Measurements from ENCODE around the gene C8G. TPM values are rescaled to one million over a fixed set of nuclear protein-coding genes. Genes with fewer than 3 reads are reported as not detected.

Gene C8G
- total RNA-seq, 1 experiment from 2014 or later = 0.85 TPM

DNA sequence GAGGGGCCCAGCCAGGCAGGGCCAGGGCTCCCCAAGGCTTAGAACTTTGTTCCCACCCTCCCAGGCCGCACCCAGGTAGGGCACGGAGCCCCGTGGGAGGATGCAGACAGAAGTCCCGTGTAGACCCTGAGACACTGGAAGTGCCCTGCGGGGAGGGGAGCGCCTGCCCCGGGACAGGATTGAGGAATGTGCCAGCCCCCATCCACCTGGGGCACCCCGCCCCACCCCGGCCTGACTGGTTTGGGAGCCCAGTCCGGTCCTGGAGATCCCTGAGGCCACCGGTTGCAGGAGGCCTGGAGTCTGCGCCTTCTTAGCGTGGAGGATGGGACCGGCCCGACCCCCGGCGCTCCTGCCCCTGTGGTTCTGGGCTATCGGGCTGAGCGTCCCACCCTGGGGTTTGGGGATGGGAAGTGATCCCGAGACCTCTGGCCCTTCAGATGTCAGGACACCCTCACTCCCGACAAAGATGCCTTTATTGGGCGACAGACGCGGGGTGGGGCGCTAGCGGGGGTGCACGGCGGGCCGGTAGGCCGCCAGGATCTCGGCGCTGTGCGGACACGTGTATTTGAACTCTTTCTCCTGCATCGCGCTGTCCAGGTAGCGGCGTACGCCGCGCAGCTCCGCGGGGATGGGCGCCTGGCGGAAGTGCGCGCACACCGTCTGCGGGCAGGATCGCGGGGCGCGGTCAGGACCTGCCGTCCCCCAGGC lies 49.3 kb downstream of the C8G start (continued):
- TF ChIP-seq ERG (CRISPR knock-in tag; IDR thresholded peaks at IDR 0.05) (no peak), SOX15 (CRISPR knock-in tag; IDR thresholded peaks at IDR 0.05) (no peak), KAT7 (CRISPR knock-in tag; IDR thresholded peaks at IDR 0.05; ENCODE audit: borderline replicate concordance) (no peak), ZNF121 (CRISPR knock-in tag; IDR thresholded peaks at IDR 0.05) (no peak), OVOL2 (CRISPR knock-in tag; IDR thresholded peaks at IDR 0.05; ENCODE audit: borderline replicate concordance) (no peak), ESRRA (CRISPR knock-in tag; IDR thresholded peaks at IDR 0.05; ENCODE audit: borderline replicate concordance) (no peak), TEAD1 (CRISPR knock-in tag; IDR thresholded peaks at IDR 0.05) (no peak), RELA (CRISPR knock-in tag; IDR thresholded peaks at IDR 0.05; ENCODE audit: borderline replicate concordance) (no peak), MAX (CRISPR knock-in tag; IDR thresholded peaks at IDR 0.05) (no peak)

GRCh38 chr9:136994888-136995230 lies 49.8 kb downstream of the C8G start:
- Mint-ChIP-seq H3K36me3 (no peaks in the 10 kb centered on the region), H3K9me3 (peaks cover 9% of the 10 kb centered on the region), H3K4me3 (no peak overlapping the region), H3K27ac (no peak overlapping the region), H3K27me3 (ENCODE audit: low read depth) (peaks cover 17% of the 10 kb centered on the region), H3K4me1 (peaks cover 4% of the 10 kb centered on the region; the same call in 1 of the 2 replicates)
- ATAC-seq = no peak
- CTCF ChIA-PET = interaction anchor here (0.5 to 4.8 kb wide), 10 partner anchors 16 to 186 kb away, joined by 3 to 53 read pairs (median 5); partner anchors contain the start of genes ABCA2, AJM1 and NPDC1
- TF ChIP-seq CREB1 (CRISPR knock-in tag; IDR thresholded peaks at IDR 0.05) = no peak
- TF ChIP-seq ZMAT4 (CRISPR knock-in tag; IDR thresholded peaks at IDR 0.05) = no peak
- TF ChIP-seq TEAD1 (CRISPR knock-in tag; IDR thresholded peaks at IDR 0.05) = no peak
- TF ChIP-seq, protein P1, sequence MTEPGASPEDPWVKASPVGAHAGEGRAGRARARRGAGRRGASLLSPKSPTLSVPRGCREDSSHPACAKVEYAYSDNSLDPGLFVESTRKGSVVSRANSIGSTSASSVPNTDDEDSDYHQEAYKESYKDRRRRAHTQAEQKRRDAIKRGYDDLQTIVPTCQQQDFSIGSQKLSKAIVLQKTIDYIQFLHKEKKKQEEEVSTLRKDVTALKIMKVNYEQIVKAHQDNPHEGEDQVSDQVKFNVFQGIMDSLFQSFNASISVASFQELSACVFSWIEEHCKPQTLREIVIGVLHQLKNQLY (CRISPR knock-in tag; IDR thresholded peaks at IDR 0.05) = no peak
- no peak for TF ChIP-seq ZNF396 (CRISPR knock-in tag; IDR thresholded peaks at IDR 0.05; ENCODE audit: borderline replicate concordance)
- TF ChIP-seq ZNF416 (CRISPR knock-in tag; IDR thresholded peaks at IDR 0.05) = no peak
- POLR2A ChIA-PET = no interaction called here
- DNase-seq (ENCODE audit: low spot score) = no peak

DNA sequence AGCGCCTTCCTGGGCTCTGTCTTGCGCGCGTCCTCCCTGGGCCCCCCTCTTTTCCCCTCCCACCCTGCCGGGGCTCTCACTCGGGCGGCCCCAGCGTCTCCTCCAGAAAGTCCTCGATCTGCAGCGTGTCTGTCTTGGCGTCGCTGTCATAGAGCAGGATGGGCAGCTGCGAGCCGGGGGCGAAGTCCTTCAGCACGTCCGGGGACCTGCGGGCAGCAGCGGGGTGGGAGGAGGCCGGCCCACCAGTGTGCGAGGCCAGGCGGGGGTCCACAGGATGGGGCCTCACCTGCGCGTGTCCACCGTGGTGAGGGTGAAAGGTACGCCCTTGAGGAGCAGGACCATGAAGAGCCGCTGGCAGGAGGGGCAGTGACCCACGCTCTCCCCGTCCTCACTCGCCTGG lies 50.3 kb downstream of the C8G start:
- no peak for DNase-seq (ENCODE audit: low spot score)
- Mint-ChIP-seq H3K27me3 (ENCODE audit: low read depth) (peaks cover 13% of the 10 kb centered on the region), H3K27ac (no peak overlapping the region), H3K4me3 (0 out of 2 replicates have a peak overlapping the region, but pooled peaks have one; percentile 4), H3K4me1 (peaks cover 4% of the 10 kb centered on the region; the same call in 1 of the 2 replicates), H3K9me3 (peaks cover 6% of the 10 kb centered on the region), H3K36me3 (no peaks in the 10 kb centered on the region)
- POLR2A ChIA-PET = interaction anchor here (0.6 kb wide), 1 partner anchor 19 kb away, joined by 3 read pairs; no protein-coding TSS in a partner anchor
- no peak for ATAC-seq
- CTCF ChIA-PET = interaction anchor here (0.5 to 4.8 kb wide), 14 partner anchors 9 to 187 kb away, joined by 3 to 53 read pairs (median 6); partner anchors contain the start of genes ABCA2, AJM1 and NPDC1
- TF ChIP-seq TEAD4 (CRISPR knock-in tag; IDR thresholded peaks at IDR 0.05) (no peak), ZNF317 (CRISPR knock-in tag; IDR thresholded peaks at IDR 0.05; ENCODE audit: borderline replicate concordance, low read depth) (no peak), ZNF396 (CRISPR knock-in tag; IDR thresholded peaks at IDR 0.05; ENCODE audit: borderline replicate concordance) (no peak), ZNF425 (CRISPR knock-in tag; conservative IDR thresholded peaks at IDR 0.05) (no peak), STAT6 (CRISPR knock-in tag; conservative IDR thresholded peaks at IDR 0.05; ENCODE audit: low read depth) (no peak), ATF1 (CRISPR knock-in tag; IDR thresholded peaks at IDR 0.05) (no peak), GTF2I (CRISPR knock-in tag; conservative IDR thresholded peaks at IDR 0.05) (no peak), RELA (CRISPR knock-in tag; IDR thresholded peaks at IDR 0.05; ENCODE audit: borderline replicate concordance) (no peak), ESRRA (CRISPR knock-in tag; IDR thresholded peaks at IDR 0.05; ENCODE audit: borderline replicate concordance) (no peak)
- TF ChIP-seq, protein P2, sequence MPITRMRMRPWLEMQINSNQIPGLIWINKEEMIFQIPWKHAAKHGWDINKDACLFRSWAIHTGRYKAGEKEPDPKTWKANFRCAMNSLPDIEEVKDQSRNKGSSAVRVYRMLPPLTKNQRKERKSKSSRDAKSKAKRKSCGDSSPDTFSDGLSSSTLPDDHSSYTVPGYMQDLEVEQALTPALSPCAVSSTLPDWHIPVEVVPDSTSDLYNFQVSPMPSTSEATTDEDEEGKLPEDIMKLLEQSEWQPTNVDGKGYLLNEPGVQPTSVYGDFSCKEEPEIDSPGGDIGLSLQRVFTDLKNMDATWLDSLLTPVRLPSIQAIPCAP (CRISPR knock-in tag; IDR thresholded peaks at IDR 0.05) = no peak
- TF ChIP-seq, protein P1 (CRISPR knock-in tag; IDR thresholded peaks at IDR 0.05) = no peak

Data from WTC11 (cell line).